HEK293 (cell line): Measurements from ENCODE around the gene ZSWIM6.
A peak's percentile ranks its signal among the peaks of the same experiment; 100 is the strongest.

Experiments used
- GLIS2 ChIP-seq: fragments of 450-650 bp; formaldehyde crosslinking; IDR thresholded peaks from 2 replicates; pipeline ENCODE4 v1.5.1; 2016; ENCODE audit warnings: missing biosample characterization, missing genetic modification characterization
- KLF10 ChIP-seq: fragments of 450-650 bp; IDR thresholded peaks from 2 replicates; pipeline ENCODE4 v1.5.1; 2018; ENCODE audit warnings: missing biosample characterization, mild to moderate bottlenecking, missing genetic modification characterization
- MYNN ChIP-seq: fragments of 450-650 bp; formaldehyde crosslinking; IDR thresholded peaks from 2 replicates; pipeline ENCODE4 v1.5.1; 2016; ENCODE audit warnings: missing biosample characterization, missing genetic modification characterization, borderline replicate concordance
- REST ChIP-seq: fragments of 450-650 bp; formaldehyde crosslinking; IDR thresholded peaks from 2 replicates; pipeline ENCODE4 v1.5.1; 2016; ENCODE audit warnings: missing biosample characterization, missing genetic modification characterization
- ZNF274 ChIP-seq, 2 experiments: fragments of 200-500 bp in 1 of 2; fragments of 450-650 bp in 1 of 2; sonication (Bioruptor generic) in 1 of 2; formaldehyde crosslinking in 1 of 2; IDR thresholded peaks; 2 replicates each; pipeline versions ENCODE4 v1.5.1 to v1.6.1; 2014 to 2016; ENCODE audit warnings: borderline replicate concordance in 1 of 2, inconsistent platforms in 1 of 2, low read length in 1 of 2, missing biosample characterization in 1 of 2, missing genetic modification characterization in 1 of 2
- ZNF521 ChIP-seq: fragments of 450-650 bp; formaldehyde crosslinking; IDR thresholded peaks from 2 replicates; pipeline ENCODE4 v1.5.1; 2017; ENCODE audit warnings: missing biosample characterization, mild to moderate bottlenecking, missing genetic modification characterization
- ZNF561 ChIP-seq: fragments of 450-650 bp; IDR thresholded peaks from 2 replicates; pipeline ENCODE4 v1.5.1; 2018; ENCODE audit warnings: missing biosample characterization, missing genetic modification characterization, borderline replicate concordance
- ZNF624 ChIP-seq: fragments of 450-650 bp; formaldehyde crosslinking; IDR thresholded peaks from 2 replicates; pipeline ENCODE4 v1.5.1; 2017; ENCODE audit warnings: missing biosample characterization, missing genetic modification characterization
- ZNF629 ChIP-seq: fragments of 450-650 bp; formaldehyde crosslinking; IDR thresholded peaks from 2 replicates; pipeline ENCODE4 v1.5.1; 2017; ENCODE audit warnings: missing biosample characterization, missing genetic modification characterization
- TF ChIP-seq, protein P1 (sequence below): fragments of 450-650 bp; formaldehyde crosslinking; IDR thresholded peaks from 2 replicates; pipeline ENCODE4 v1.5.1; 2016; ENCODE audit warnings: missing biosample characterization, missing genetic modification characterization
- TF ChIP-seq, protein P2 (sequence below): fragments of 450-650 bp; formaldehyde crosslinking; IDR thresholded peaks from 2 replicates; pipeline ENCODE4 v1.5.1; 2016; ENCODE audit warnings: missing biosample characterization, missing genetic modification characterization

DNA sequence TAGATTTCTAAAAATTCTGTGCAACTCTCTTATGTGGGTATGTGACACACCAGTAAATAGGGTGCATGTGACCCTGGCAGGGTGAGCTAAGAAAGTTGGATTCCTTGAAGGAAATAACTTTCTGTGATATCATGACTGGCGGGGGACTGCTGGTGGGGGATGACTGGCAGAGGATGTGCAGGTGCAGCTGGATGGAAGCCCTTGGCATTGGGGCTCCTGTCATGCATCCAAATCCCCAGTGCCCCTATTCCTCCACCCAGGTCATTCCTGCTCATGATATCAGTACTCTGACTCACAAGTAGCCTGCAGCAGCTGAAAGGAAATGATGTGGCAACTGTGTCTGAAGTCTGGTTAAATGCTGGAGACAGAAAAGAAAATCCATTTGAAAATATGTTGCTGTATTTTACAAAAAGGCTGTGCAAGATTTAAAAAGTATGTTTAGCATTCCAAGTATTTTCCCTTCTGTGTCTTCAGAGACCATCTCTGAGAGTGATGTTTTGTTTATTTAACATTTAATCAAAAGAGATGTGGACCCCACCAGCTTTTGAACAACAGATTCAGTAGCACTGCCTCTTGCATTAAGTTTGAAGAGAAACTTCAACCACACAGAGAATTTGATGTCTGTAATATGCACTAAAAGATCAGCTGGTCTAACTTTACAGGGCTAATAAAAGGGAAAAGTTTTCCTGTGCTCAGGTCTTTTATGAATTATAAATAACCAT is 17.9 kb upstream of the ZSWIM6 start:
- TF ChIP-seq GLIS2 (no peak), ZNF274 (IDR thresholded peaks at IDR 0.05; ENCODE audit: low read length) (no peak), ZNF274 (tag by site-specific recombination; IDR thresholded peaks at IDR 0.05; ENCODE audit: borderline replicate concordance) (no peak), REST (tag by site-specific recombination) (no peak), ZNF521 (no peak), ZNF624 (tag by site-specific recombination) (no peak), MYNN (tag by site-specific recombination) (no peak), KLF10 (tag by site-specific recombination) (no peak), ZNF629 (tag by site-specific recombination) (0 out of 2 replicates have a peak, but pooled peaks have one; percentile 34), ZNF561 (tag by site-specific recombination) (no peak)
- TF ChIP-seq, protein P1, sequence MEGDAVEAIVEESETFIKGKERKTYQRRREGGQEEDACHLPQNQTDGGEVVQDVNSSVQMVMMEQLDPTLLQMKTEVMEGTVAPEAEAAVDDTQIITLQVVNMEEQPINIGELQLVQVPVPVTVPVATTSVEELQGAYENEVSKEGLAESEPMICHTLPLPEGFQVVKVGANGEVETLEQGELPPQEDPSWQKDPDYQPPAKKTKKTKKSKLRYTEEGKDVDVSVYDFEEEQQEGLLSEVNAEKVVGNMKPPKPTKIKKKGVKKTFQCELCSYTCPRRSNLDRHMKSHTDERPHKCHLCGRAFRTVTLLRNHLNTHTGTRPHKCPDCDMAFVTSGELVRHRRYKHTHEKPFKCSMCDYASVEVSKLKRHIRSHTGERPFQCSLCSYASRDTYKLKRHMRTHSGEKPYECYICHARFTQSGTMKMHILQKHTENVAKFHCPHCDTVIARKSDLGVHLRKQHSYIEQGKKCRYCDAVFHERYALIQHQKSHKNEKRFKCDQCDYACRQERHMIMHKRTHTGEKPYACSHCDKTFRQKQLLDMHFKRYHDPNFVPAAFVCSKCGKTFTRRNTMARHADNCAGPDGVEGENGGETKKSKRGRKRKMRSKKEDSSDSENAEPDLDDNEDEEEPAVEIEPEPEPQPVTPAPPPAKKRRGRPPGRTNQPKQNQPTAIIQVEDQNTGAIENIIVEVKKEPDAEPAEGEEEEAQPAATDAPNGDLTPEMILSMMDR (tag by site-specific recombination), result no peak
- TF ChIP-seq, protein P2, sequence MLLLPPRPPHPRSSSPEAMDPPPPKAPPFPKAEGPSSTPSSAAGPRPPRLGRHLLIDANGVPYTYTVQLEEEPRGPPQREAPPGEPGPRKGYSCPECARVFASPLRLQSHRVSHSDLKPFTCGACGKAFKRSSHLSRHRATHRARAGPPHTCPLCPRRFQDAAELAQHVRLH, result no peak
